GM21717 (cell line): Measurements from ENCODE around the gene AGAP6.
"Not testable (repeated sequence)": the region's sequence is repeated elsewhere in the genome, so short reads cannot be mapped to it uniquely, and the experiment has no call there.

ENCODE experiments used
- ATAC-seq: cut with Tn5 transposase; IDR thresholded peaks from one replicate; pipeline ENCODE4 v1.9.1; 2021; ENCODE audit warnings: mild to moderate bottlenecking, moderate library complexity; ENCODE audit not compliant: unreplicated experiment

The AGAP6 gene

DNA sequence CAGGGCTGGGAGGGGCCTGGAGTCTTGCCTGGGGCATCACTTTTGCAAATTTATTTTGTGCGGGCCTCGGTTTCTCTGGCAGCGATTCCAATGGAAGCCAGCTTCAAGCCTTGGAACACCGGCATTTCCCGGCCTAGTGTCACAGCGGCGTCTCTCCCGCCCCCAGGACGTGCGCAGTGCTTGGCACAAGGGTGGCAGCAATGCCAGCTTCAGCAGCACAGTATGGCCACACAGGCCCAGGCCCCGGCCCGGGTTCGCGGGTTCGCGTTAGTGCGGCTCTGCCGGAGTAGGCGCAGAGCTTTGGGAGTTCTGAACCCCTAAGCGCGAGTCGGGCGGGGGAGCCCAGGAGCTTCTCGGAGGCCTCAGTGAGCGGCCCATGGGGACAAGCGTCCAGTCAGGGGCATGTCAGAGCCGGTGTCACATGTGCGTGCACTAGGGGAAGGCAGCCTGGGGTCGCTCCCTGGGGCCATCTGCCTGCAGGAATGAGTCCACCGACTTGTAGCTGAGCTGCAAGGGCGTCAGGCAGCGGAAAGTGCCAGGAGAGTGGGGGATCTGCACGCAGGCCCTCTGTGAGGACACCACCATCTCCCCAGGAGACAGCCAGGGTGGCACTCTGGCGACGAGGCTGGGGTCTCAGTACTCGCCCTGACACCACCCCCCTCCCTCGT is 36.6 kb downstream of the AGAP6 start:
- ATAC-seq = not testable (repeated sequence)

DNA sequence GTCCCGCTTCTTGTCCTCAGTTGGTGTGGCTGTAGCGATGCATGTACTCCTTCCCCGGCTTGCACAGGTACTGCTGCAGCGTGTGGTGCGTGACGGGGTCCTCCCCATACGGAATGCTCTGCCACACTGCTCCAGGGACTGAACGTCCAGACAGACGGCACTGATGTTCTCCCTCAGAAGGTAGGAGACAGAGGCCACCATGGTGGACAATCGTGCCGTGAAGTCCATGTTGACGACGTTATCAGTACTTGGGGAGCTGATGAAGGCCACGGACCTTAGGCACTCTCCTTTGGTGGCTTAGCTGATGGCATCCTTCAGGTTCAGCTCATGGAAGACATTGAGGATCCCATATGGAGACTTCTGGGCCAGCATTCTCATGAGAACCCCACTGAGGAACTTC is 37.4 kb downstream of the AGAP6 start:
- ATAC-seq = no peak

DNA sequence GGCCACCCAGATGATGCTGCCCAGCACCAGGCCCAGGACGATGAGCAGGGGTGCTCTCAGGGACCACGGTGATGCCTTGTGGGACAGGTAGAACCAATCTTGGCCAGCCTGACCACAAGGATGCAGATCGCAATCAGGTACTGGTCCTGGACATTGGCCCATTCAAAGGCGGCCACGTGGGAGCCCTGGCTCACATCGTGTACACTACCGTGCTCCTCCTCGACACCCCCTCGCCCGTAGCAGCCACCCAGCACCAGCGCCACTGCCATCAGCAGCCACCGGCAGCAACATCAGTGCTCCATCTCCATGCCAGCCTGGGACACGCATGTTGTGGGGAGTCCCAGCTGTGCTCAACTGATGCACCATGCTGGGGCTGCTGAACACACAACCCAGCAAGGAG is 39.0 kb downstream of the AGAP6 start:
- no peak for ATAC-seq

DNA sequence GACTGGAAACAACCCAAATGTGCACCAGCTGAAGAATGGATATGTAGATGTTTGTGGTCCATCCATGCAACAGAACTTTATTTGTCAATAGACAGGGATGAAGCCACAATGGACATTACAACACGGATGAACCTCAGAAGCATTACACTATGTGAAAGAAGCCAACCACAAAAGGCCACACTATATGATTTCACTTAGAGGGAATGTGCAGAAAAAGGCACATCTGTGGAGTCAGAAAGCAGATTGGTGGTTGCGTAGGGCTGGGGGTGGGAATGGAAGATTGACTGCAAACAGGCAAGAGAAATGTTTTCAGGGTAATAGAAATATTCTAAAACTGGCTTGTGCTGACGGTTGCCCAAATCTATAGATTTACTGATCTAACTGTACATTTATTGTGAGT is 45.3 kb downstream of the AGAP6 start:
- ATAC-seq = no peak

DNA sequence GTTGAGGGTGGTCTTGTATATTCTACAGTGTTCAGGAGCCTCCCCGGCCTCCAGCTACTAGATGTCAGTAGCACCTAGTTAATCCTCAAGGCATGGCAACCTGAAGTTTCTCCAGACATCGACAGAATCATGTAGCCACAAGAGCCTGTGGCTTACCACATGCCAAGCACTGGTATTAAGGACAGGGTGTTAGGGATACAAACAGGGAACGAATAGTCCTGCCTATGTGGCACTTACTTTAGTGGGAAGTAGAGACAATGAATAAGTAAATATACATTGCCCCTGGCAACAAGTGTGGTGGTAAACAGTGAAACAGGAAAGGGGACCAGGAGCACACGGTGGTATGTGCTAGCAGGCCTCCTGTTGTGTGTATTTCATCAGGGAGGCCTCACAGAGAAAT is 47.1 kb downstream of the AGAP6 start:
- not testable (repeated sequence) for ATAC-seq

DNA sequence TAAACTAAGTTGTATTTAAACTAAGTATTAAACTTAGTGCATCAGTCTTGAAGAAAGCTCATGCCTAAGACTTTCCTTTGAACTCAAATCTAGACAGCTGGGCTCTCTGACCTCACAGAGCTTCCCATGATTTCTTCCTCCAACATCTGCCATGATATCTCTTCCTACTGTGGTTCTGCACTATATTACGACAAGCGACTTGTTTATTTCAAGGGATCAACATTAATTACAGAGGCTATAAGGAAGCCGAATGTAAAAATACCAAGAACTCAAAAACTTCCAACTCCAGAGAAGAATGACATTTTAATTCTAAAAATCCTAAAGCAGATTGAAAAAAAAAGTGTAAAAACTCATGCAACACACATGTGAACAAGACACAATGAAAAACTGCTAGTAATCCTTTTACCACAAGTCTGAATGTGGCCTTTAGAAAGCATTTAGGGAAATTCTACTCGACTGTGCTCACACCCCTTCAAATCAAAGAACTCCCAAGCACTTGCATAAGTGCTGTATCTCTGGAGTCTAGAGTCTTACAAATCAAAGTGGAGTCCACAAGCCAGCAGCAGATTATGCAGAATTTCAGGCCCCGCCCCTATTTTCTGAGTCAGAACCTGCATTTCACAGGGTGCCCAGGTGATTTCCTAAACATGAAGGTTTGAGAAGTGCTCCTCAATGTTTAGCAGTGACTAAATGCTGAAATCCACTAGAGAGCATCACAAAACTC is 56.9 kb downstream of the AGAP6 start:
- no peak for ATAC-seq

DNA sequence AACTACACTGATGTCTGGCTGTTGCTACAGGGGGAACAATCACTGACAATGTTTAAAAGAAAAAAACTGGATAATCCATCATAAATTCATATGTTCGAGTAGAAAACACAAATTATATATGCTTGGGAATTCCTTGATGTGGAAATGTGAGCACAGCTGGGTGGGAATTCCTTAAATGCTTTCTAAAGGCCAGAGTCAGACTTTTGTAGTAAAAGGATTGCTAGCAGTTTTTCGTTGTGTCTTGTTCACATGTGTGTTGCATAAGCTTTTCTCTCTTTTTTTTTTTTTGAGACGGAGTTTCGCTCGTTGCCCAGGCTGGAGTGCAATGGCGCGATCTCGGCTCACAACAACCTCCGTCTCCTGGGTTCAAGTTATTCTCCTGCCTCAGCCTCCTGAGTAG is 58.3 kb downstream of the AGAP6 start:
- not testable (repeated sequence) for ATAC-seq

DNA sequence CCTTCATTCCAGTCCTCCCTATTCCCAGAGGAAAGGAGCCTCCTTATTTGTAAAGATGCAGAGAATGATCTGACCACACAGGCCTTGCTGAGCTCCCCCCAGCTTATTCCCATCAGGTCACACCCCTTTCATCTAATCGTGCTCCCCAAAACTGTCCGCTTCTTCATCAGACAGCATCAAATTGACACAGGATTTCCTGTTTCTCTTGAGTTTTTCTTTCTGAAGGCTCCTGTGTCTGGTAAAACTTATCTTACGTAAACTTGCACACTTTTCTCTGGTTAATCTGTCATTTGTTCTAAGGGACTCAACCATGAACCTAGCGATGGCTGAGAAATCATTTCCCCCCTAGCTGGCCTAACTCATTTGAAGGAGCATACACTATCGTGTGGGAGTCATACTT is 59.4 kb downstream of the AGAP6 start:
- not testable (repeated sequence) for ATAC-seq

DNA sequence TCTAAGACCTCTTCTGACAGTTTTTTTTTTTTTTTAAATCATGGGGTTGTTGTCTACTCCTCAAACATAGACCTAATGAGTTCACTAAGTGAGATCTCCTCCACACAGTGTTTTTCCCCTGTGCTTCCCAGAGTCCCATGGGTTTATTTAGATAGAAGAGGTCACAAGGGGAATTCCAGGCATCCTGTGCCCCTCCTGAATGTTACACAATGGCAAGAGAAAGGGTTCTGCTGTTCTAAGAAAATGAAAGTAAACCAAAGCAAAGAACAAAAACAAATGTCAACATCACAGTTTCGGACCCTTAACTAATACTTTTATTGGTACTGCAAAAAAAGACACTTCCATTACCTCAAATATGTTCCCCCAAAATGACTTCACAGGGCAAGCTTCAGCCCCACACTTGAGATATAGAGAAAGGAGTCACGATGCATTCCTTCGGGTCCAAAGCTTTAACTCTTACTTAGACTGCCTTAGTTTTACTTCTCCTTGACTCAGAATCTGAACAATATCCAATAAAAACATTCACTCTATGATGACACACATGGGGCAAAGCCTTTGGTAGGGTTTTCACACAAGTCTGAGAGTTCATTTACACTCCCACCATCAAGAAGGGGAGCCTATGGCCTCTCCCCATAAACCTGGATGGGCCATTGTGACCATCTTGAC is 63.9 kb downstream of the AGAP6 start:
- peak; percentile 74 for ATAC-seq

DNA sequence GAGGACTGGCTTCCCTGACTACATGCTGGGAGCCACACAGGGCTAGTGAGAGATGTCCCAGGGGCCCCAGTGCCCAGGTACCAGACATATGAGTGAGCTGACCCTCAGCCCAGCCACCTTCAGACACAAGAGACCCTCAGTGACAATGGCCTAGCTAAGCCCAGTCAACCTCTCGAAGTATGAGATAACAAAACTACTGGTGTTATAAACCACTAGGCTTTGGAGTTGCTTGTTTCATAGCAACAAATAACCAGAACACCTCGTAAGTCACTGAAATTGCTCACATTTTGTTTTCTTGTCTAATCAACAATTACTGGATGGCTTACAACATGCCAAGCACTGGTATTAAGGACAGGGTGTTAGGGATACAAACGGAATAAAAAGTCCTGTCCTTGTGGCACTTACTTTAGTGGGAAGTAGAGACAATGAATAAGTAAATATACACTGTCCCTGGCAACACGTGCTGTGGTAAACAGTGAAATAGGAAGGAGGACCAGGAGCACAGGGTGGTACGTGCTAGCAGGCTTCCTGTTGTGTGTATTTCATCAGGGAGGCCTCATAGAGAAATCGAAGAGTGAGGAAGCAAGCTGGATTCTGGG is 64.7 kb downstream of the AGAP6 start:
- ATAC-seq = not testable (repeated sequence)

DNA sequence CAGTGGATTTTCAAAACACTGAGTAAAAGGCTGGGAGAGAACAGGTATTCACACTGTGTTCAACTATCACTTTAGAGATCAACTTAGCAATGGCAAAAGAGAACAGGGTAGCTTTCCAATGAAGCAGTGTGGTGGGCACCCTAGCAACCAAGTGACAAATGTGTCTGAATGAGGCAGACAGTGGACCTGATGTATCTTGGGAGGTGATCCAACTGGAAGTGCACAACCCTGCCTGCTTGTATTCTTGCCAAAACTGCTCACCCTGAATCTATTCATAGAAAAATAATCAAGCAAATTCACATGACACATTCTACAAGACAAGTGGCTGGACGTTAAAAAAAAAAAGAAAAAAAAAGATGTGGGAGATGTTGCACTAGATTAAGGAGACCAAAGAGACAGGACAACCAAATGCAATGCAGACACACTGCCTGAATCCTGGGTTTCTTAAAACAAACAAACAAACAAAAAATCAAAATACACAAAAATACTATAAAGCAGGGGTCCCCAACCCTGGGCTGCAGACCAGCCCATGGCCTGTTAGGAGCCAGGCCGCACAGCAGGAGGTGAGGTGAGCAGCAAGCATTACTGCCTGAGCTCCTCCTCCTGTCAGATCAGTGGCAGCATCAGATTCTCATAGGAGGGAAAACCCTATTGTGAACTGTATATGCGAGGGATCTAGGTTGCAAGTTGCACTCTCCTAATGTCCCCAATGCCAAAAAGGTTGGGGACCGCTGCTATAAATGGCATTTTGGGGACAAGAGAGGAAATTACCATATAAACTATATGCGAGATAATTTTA is 67.5 kb downstream of the AGAP6 start:
- ATAC-seq = not testable (repeated sequence)

DNA sequence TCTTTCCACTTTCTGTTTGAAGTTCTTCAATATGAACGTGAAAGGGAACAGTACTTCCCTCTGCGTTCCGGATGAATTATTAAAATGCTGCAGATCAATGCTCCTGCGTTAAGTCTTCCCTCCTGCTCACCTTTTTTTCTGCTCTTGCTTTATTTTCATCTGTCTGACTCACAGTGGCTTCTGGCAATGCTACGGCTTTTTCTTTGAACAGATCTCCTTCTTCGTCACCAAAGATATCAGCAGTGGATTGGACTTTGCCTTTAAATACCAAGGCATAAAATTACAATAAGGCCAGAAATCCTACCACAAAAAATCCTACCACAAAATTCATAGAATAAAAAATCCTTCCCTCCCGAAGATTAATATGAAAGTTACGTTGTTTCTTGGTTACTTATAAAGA is 68.4 kb downstream of the AGAP6 start:
- not testable (repeated sequence) for ATAC-seq

DNA sequence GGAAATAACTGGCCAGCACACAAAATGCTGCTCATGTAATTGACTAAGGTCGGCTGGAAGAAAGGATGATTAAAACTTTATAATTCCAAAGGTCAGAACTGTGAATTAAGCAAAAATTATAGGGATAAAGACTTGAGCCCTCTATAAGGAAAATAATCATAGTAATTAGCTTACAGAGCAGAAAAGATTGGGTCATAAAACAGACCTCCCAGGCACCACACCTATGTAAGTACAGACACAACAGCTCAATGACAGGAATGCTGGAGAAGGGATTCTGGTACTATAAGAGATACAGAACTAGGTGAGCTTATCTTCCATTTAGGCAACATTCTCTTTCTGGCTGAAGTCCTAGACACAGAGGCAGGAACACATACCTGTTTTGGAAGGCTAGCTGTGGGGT is 70.5 kb downstream of the AGAP6 start:
- not testable (repeated sequence) for ATAC-seq

DNA sequence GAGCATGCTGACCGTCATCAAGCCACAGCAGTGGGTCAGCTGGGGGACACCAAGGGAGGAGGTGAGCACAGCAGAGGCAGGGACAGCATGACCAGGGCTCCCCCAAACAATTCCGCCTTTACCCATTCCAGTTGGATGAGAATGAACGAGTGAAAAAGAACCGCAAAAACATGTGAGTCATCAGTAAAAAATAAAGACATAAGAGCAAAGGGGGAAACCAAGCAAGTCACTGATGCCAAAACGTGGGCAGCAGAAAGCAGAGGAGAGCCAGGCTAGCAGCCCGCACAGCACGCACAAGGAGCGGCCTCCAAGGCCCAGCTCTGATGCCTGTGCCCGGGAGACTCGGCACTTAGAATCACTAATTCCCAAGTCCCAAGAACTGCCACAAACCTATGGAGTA is 71.7 kb downstream of the AGAP6 start:
- ATAC-seq = not testable (repeated sequence)
